Heart left ventricle (tissue), 16 donors: ENCODE results near the gene C17orf75. TPM values are rescaled to one million over a fixed set of nuclear protein-coding genes. Genes with fewer than 3 reads are reported as not detected.

Experiments
- ATAC-seq, 4 donors: fragments of 200-7000 bp; cut with Tn5 transposase; one replicate each; pipeline ENCODE4 v1.9.1; 2020 to 2022; ENCODE audit warnings: moderate library complexity in 4 of 4, mild to moderate bottlenecking in 3 of 4, moderate number of reproducible peaks in 1 of 4
- DNase-seq, 5 donors: peaks; one replicate each; pipeline ENCODE4 v3.0.0-alpha.2; 2020
- H3K27ac ChIP-seq, 12 donors: fragments of 200-600 bp; sonication (generic) in 4 of 12; one replicate each; pipeline versions ENCODE4 v1.5.0 to v1.8.0; 2016 to 2022; ENCODE audit warnings: mild to moderate bottlenecking in 2 of 12
- H3K27me3 ChIP-seq, 9 donors: fragments of 200-600 bp; sonication (generic) in 2 of 9; one replicate each; pipeline versions ENCODE4 v1.5.1 to v1.8.0; 2016 to 2022; ENCODE audit warnings: mild to moderate bottlenecking in 3 of 9
- H3K36me3 ChIP-seq, 9 donors: fragments of 200-600 bp; sonication (generic) in 2 of 9; one replicate each; pipeline versions ENCODE4 v1.5.0 to v1.8.0; 2018 to 2022; ENCODE audit warnings: mild to moderate bottlenecking in 2 of 9
- H3K4me1 ChIP-seq, 12 donors: fragments of 200-600 bp; sonication (generic) in 4 of 12; one replicate each; pipeline versions ENCODE4 v1.5.0 to v1.8.0; 2016 to 2022; ENCODE audit warnings: mild to moderate bottlenecking in 3 of 12
- H3K4me3 ChIP-seq, 12 donors: fragments of 200-600 bp; sonication (generic) in 4 of 12; one replicate each; pipeline versions ENCODE4 v1.5.0 to v1.8.0; 2017 to 2022; ENCODE audit warnings: mild to moderate bottlenecking in 9 of 12, moderate library complexity in 4 of 12
- H3K9me3 ChIP-seq, 12 donors: fragments of 200-600 bp; sonication (generic) in 4 of 12; one replicate each; pipeline versions ENCODE4 v1.5.0 to v1.8.0; 2016 to 2022; ENCODE audit warnings: mild to moderate bottlenecking in 1 of 12
- CTCF ChIP-seq, 12 donors: fragments of 200-600 bp; sonication (generic) in 4 of 12; IDR thresholded peaks; one replicate each; pipeline versions ENCODE4 v1.5.0 to v1.8.0; 2018 to 2022; ENCODE audit warnings: antibody characterized with exemption in 12 of 12, mild to moderate bottlenecking in 5 of 12
- POLR2A ChIP-seq, 2 donors: fragments of 450-650 bp; IDR thresholded peaks; one replicate each; pipeline ENCODE4 v1.6.1; 2017; ENCODE audit warnings: antibody characterized with exemption in 2 of 2, mild to moderate bottlenecking in 2 of 2, moderate library complexity in 2 of 2
- WGBS, 4 donors: extraction: QIAGEN DNeasy Blood & Tissue Kit in 2 of 4; methylation state at CpG; one replicate each; pipeline versions ENCODE4 v1.1.5 to v1.1.7; 2013 to 2018; 5-methylcytosine and 5-hydroxymethylcytosine counted together
- intact Hi-C, 10 donors: fragments of 100-400 bp; cut with DNase I; formaldehyde crosslinking; loops; one replicate each; pipeline versions ENCODE4 v1.11.1 to v1.14.2; 2022
- polyA plus RNA-seq, 2 donors: library from polyadenylated mRNA; stranded (reverse); fragments of 200-250 nt; gene quantifications; one replicate each; pipeline ENCODE4 v1.2.3, GENCODE V29; 2013
- total RNA-seq, 9 donors: library from RNA; depleted of rRNA in 2 of 9; stranded (reverse); fragments of >200 nt in 2 of 9; fragmentation: NEBNext Ultra II Directional in 3 of 9; extraction: Animal tissue kit (Norgen Biotek cat#: 25700) in 3 of 9; gene quantifications; one replicate each; pipeline versions ENCODE4 v1.1.0 to v1.2.4, GENCODE V29; 2016 to 2023
- donor health status: ischemic (EF 13 %, LVEDD 7.1; RV severe dilation, severe dysfunction).
- donor health status: healthy with polysubstance abuse.
- donor health status: DM: no; HTN: yes; CAD: no.
- donor health status: DM: no; HTN: no; CAD: no.
- donor health status: ischemic (EF 25% LVEDD 6.9; RV normal size, moderate dysfunction).
- donor health status: ischemic (EF 25% LVEDD 5.7; RV mildly dilated, moderate dysfunction).
- donor health status: healthy.
- donor health status: DM: yes; HTN: yes; CAD: no.
- donor health status: ischemic (EF 35%, LVEDD 5.7; RV mildly dilated, moderate dysfunction).
- donor health status: nonischemic (EF 11% LVEDD 7.7; RV severe dilation, severe dysfunction).
- donor health status: DM: yes; HTN: yes; CAD: no.
- donor health status: PGD.
- donor health status: ischemic (EF 29% LVEDD 5.4; RV normal size, mild dysfunction).
- donor health status: nonischemic (EF 23%, LVEDD 6.1; RV moderate dilation, normal function).

The C17orf75 gene
- total and polyA plus RNA-seq, 11 donors, result 7.9 to 24.1 (median 17.4) TPM

GRCh38 chr17:32342603-32343325, 791 bp upstream of the C17orf75 start:
- no peak for TF ChIP-seq POLR2A (IDR thresholded peaks at IDR 0.05)
- no peak for TF ChIP-seq CTCF (IDR thresholded peaks at IDR 0.05)
- Histone ChIP-seq H3K27ac (peak overlapping the region in 10 of 12 donors; percentile 76 to 91 (median 86)), H3K36me3 (peaks cover 0 to 24% (median 21%) of the 10 kb centered on the region in 9 donors), H3K4me1 (peaks cover 0 to 27% (median 10%) of the 10 kb centered on the region in 12 donors), H3K27me3 (no peaks in the 10 kb centered on the region), H3K4me3 (peak overlapping the region in 10 of 12 donors; percentile 67 to 94 (median 75)), H3K9me3 (no peaks in the 10 kb centered on the region)
- ATAC-seq, result no peak
- 67 to 75% (median 71%) methylated on average over 14 of the region's 14 CpGs for WGBS, 4 donors
- intact Hi-C loops, result no loop called here
- DNase-seq, result no peak

- H3K4me1 ChIP-seq, result peaks cover 0 to 27% (median 10%) of the 10 kb centered on the region in 12 donors
- H3K27ac ChIP-seq, result peak overlapping the region; percentile 76 to 91 (median 86)
- DNase-seq (no peak), ATAC-seq (peak in 1 of 4 donors; percentile 8)
- intact Hi-C loops, result no loop called here
- TF ChIP-seq POLR2A (IDR thresholded peaks at IDR 0.05) (no peak), CTCF (IDR thresholded peaks at IDR 0.05) (no peak)
- H3K27me3 ChIP-seq, result no peaks in the 10 kb centered on the region
- peaks cover 0 to 39% (median 35%) of the 10 kb centered on the region in 9 donors for H3K36me3 ChIP-seq
- 3 to 7% (median 4%) methylated on average over 13 of the region's 13 CpGs for WGBS, 4 donors
- H3K9me3 ChIP-seq, result no peaks in the 10 kb centered on the region
- peak overlapping the region; percentile 60 to 94 (median 75) for H3K4me3 ChIP-seq
Observed at GRCh38 chr17:32341141-32341856, 674 bp downstream of the C17orf75 start.

GRCh38 chr17:32335687-32336086, 6.3 kb downstream of the C17orf75 start:
- ATAC-seq (no peak), DNase-seq (no peak)
- H3K4me1 ChIP-seq, result peaks cover 0 to 24% (median 0%) of the 10 kb centered on the region in 12 donors
- no peaks in the 10 kb centered on the region for H3K9me3 ChIP-seq
- no peak overlapping the region for H3K4me3 ChIP-seq
- no peaks in the 10 kb centered on the region for H3K27me3 ChIP-seq
- H3K36me3 ChIP-seq, result peaks cover 0 to 94% (median 76%) of the 10 kb centered on the region in 9 donors
- TF ChIP-seq POLR2A (IDR thresholded peaks at IDR 0.05), result no peak
- TF ChIP-seq CTCF (IDR thresholded peaks at IDR 0.05), result no peak
- H3K27ac ChIP-seq, result no peak overlapping the region
- WGBS, 4 donors, result 75 to 80% (median 78%) methylated on average over 4 of the region's 4 CpGs
- intact Hi-C loops, result no loop called here

GRCh38 chr17:32335046-32335445, 6.9 kb downstream of the C17orf75 start:
- ATAC-seq (no peak), DNase-seq (no peak)
- Histone ChIP-seq H3K9me3 (no peaks in the 10 kb centered on the region), H3K27ac (no peak overlapping the region), H3K27me3 (no peaks in the 10 kb centered on the region), H3K36me3 (peaks cover 0 to 99% (median 76%) of the 10 kb centered on the region in 9 donors), H3K4me3 (no peak overlapping the region), H3K4me1 (peaks cover 0 to 29% (median 0%) of the 10 kb centered on the region in 12 donors)
- intact Hi-C loops, result no loop called here
- no peak for TF ChIP-seq POLR2A (IDR thresholded peaks at IDR 0.05)
- no peak for TF ChIP-seq CTCF (IDR thresholded peaks at IDR 0.05)
